ENCODE measurements around the gene IFNA13. TPM values are rescaled to one million over a fixed set of nuclear protein-coding genes. Genes with fewer than 3 reads are reported as not detected.

The IFNA13 gene
- not detected in 5 replicates for total RNA-seq (2022; extraction: Qiagen RNA extraction)

DNA sequence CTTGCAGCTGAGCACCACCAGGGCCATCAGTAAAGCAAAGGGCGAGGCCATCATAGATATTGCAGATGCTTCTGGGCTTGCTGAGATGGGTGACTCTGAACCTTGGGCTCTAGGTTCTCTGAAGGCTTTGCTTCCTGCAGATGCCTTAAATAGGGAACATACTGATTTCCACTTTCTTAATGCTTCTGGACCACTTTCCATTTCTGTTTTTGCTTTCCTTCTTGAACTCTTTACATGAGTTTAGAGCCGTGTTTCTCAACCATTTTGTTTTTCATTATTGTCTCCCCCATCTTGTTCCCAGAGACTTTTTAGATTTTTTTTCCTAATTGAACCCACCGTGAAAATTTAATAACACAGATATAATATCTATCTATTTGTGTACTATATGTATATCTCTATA lies at the start of gene IFNA13:
TSS of gene IFNA13 (minus strand) at position 101 of the 400 bp plus-strand sequence. CDS start at position 54, 47 bp downstream.

DNA sequence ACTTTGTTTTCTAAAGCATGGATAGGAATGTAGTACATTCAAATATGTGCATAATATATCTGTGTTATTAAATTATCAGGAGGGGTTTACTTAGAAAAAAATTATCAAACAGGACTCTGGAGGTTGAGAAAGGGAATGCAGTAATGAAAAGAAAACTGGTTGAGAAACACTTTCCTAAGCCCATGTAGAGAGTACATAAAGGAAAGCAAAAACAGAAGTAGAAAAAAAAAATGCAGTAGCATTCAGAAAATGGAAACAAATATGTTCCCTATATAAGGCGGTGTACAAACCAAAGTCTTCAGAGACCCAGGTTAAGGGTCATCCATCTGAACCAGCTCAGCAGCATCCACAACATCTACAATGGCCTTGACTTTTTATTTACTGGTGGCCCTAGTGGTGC lies 41.0 kb upstream of the IFNA13 start, which contains the start of gene IFNA8:
TSS of gene IFNA8 (plus strand) at position 301 of the 400 bp plus-strand sequence. CDS start at position 361, 60 bp downstream.

DNA sequence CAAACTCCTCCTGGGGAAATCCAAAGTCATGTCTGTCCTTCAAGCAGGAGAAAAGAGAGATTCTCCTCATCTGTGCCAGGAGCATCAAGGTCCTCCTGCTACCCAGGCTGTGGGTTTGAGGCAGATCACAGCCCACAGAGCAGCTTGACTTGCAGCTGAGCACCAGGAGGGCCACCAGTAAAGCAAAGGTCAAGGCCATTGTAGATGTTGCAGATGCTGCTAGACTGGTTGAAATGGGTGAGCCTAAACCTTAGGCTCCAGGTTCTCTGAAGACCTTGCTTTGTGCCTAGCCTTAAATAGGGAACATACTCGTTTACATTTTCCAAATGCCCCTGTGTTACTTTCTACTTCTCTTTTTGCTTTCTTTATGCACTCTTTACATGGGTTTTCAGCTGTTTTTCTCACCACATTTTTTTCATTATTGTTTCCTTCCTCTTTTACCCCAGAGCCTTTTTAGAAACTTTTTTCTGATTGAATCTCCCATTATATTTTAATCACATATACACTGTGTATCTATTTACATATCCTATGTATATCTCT lies 17.3 kb upstream of the IFNA13 start, which contains the start of gene IFNA2:
TSS of gene IFNA2 (minus strand) at position 268 of the 540 bp plus-strand sequence. CDS start at position 199, 69 bp downstream.

DNA sequence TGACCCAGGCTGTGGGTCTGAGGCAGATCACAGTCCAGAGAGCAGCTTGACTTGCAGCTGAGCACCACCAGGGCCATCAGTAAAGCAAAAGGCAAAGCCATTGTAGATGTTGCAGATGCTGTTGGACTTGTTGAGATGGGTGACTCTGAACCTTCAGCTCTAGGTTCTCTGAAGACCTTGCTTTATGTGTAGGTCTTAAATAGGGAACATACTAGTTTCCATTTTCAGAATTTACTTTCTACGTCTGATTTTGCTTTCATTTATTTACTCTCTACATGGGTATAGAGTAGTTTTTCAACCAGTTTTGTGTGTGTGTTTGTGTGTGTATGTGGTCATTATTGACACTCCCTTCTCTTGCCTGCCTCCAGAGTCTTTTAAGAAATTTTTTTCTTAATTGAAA lies 17.1 kb downstream of the IFNA13 start, which contains the start of gene IFNA6:
TSS of gene IFNA6 (minus strand) at position 101 of the 400 bp plus-strand sequence. CDS start at position 101, 0 bp downstream.

DNA sequence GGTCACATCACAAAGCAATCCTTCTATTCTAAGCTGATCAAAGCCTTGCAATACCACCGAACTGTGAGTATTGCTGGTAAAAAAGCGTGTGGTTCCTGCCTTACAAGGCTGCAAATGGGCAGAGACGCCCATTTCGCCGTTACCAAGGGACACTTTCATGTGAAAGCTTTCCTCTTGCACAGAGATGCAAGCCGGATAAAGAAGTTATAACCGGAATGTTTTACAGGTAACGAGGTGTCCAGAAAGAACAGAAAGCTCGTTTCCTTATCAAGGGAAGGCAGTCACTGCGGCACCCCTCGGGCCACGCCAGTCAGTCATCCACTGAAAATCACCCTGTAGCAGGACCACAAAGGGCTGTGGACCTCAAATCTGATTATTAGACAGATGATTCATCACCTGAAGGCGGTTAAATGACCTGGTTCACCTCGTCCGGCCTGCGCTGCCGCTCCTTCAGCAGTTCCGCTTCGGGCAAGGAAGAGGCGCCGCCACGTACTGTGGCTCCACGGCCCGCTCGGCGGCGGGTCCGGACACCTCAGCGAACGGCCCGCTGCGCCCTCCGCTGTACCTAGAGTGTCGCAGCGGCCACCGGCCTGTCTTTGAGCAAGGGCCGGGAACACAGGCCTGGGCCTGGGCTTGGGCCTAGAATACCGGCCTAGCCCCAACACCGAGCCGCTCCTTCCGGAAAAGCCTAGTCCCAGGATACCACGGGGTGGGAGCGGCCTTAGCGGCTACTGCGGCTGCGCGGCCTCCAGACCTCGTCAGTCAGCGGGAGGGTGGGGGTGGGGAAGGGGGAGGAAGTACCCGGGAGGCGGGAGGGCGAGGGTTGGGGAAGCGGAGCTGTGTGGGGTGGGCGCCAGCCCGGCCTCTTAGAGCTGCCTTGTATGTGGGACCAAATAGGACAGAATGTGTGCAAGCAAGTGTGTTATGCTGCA lies 32.9 kb downstream of the IFNA13 start, which contains the start of gene KLHL9:
TSS of gene KLHL9 (minus strand) at position 704 of the 932 bp plus-strand sequence. CDS start at position 159, 545 bp downstream.

Other genes starting within 250 kb of the IFNA13 start
- not detected in 5 replicates for gene IFNW1, start 226.2 kb downstream of the IFNA13 start, total RNA-seq (2022; extraction: Qiagen RNA extraction)
- gene IFNA21, start 201.4 kb downstream of the IFNA13 start, total RNA-seq (2022; extraction: Qiagen RNA extraction): not detected in 5 replicates
- not detected in 5 replicates for gene IFNA4, start 180.5 kb downstream of the IFNA13 start, total RNA-seq (2022; extraction: Qiagen RNA extraction)
- gene IFNA7, start 165.9 kb downstream of the IFNA13 start, total RNA-seq (2022; extraction: Qiagen RNA extraction): not detected in 5 replicates
- not detected in 5 replicates for gene IFNA10, start 160.9 kb downstream of the IFNA13 start, total RNA-seq (2022; extraction: Qiagen RNA extraction)
- not detected in 5 replicates for gene IFNA16, start 150.7 kb downstream of the IFNA13 start, total RNA-seq (2022; extraction: Qiagen RNA extraction)
- not detected in 5 replicates for gene IFNA17, start 139.8 kb downstream of the IFNA13 start, total RNA-seq (2022; extraction: Qiagen RNA extraction)
- gene IFNA14, start 128.1 kb downstream of the IFNA13 start, total RNA-seq (2022; extraction: Qiagen RNA extraction): not detected in 5 replicates
- not detected in 5 replicates for gene IFNA5, start 62.7 kb downstream of the IFNA13 start, total RNA-seq (2022; extraction: Qiagen RNA extraction)
- 14.5 to 19.6 TPM (median 17.5 TPM) in 5 replicates for gene KLHL9, start 32.7 kb downstream of the IFNA13 start, total RNA-seq (2022; extraction: Qiagen RNA extraction)
- gene IFNA6, start 17.2 kb downstream of the IFNA13 start, total RNA-seq (2022; extraction: Qiagen RNA extraction): not detected in 5 replicates
- not detected in 5 replicates for gene IFNA2, start 17.3 kb upstream of the IFNA13 start, total RNA-seq (2022; extraction: Qiagen RNA extraction)
- gene IFNA8, start 41.1 kb upstream of the IFNA13 start, total RNA-seq (2022; extraction: Qiagen RNA extraction): not detected in 5 replicates
- not detected in 5 replicates for gene IFNA1, start 72.4 kb upstream of the IFNA13 start, total RNA-seq (2022; extraction: Qiagen RNA extraction)
- 1.3 to 2.1 TPM (median 1.7 TPM) in 5 replicates for gene IFNE, start 114.3 kb upstream of the IFNA13 start, total RNA-seq (2022; extraction: Qiagen RNA extraction)

All from A549 treated with CORT108297 at 1 μM for 4 hours (cell line).